T47D (cell line): Measurements from ENCODE around the gene RADIL.

Experiments used
- DNase-seq, 2 experiments: peaks; one replicate each; pipeline versions ENCODE4 v3.0.0 to v3.0.0-alpha.2; 2011 to 2012; ENCODE audit warnings: low read depth in 1 of 2, low spot score in 1 of 2
- JUND ChIP-seq: IDR thresholded peaks from 2 replicates; pipeline ENCODE4 v1.6.1; 2012; ENCODE audit warnings: low read depth
- in situ Hi-C: cut with HindIII; loops from 2 replicates; pipeline ENCODE4 v1.10.0; 2016; ENCODE audit warnings: low sequenced_read_pairs, low pct_unique_long_range_greater_than_20kb

Gene RADIL

DNA sequence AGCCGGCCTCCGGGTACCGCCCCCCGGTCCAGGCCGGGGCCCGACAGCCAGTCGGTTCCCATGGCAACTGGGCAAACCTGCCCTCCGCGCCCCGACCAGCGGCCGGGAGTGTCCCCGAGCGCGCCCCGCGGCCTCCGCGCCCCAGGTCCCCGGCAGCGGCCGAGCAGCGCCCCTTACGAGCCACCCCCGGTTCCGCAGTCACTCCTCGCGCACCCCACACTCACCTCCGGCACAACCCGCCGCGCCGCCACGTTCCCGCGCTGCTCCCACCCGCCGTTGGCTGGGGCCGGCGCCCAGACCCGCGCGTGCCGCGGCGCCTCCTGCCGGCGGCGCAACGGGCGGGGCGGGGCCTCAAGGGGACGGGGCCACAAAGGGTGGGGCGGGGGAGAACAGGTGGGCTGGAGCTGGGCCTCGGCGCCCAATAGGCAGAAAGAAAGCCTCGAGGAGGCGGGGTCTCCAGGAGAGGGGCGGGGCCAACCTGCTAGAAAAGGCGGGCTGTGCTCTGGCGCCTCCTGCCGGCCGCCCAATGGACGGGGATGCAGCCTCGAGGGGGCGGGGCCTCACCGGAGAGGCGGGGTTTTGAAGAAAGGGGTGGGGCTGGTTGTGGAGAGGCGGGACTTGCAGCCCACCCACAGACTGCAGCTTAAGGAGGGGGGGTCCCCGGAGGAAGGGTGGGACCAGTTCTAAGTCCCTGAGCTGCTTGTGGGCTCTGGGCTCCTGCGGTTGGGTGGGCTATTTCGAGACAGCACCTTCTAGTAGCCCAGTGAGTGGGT lies at the start of gene RADIL:
Gene RADIL (minus strand): TSS at position 345 of the 773 bp plus-strand sequence. CDS start 5,577 bp downstream, outside the sequence.
- DNase-seq = peak; percentile 87 to 94

GRCh38 chr7:4931943-4932342 lies 48.4 kb upstream of the RADIL start:
- DNase-seq = peak in 1 of 2 experiments; percentile 57
- in situ Hi-C loops = no loop called here
- no peak for TF ChIP-seq JUND

More for the DNA sequence above, at the start of gene RADIL:
- in situ Hi-C loops = no loop called here
- TF ChIP-seq JUND = no peak

GRCh38 chr7:4929005-4929404 lies 45.5 kb upstream of the RADIL start:
- in situ Hi-C loops = no loop called here
- DNase-seq = no peak
- no peak for TF ChIP-seq JUND

- no peak for TF ChIP-seq JUND
- in situ Hi-C loops = no loop called here
- no peak for DNase-seq
These were observed 44.9 kb upstream of the RADIL start for GRCh38 chr7:4928445-4928844.

DNA sequence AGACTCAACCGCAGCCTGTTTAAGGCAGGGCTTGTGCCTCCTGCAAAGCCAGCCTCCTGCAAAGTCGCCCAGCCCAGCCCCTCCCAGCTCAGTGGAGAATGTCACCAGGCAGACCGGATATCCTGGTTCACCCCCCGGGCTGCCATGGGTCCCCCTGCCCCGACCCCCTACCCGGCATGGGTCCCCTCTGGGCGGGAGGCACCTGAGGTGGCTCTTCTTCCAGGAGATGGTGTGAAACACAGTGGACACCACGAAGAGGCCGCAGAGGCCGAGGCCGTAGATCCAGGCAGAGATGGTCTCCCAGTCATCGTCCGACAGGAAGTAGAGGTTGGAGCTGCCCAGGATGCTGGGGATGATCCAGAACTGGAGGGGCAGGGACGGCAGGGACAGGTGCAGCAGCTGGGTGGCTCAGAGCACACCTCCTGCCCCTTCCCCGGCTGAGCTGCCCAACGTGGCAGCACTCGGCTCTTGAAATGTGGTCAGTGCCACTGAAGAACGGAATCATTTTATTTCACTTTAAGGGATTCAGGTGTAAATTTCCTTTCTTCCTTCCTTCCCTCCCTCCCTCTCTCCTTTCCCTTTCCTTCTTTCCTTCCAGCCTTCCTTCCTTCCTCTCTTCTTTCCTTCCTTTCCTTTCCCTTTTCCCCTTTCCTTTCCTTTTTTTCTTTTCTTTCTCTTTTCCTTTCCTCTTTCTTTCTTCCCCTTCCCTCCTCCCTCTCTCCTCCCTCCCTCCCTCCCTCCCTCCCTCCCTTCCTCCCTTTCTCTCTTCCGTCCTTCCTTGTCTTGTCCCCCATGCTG lies 36.7 kb upstream of the RADIL start:
- in situ Hi-C loops = no loop called here
- DNase-seq = no peak
- TF ChIP-seq JUND = no peak

GRCh38 chr7:4916113-4916512 lies 32.6 kb upstream of the RADIL start:
- in situ Hi-C loops = no loop called here
- DNase-seq = no peak
- no peak for TF ChIP-seq JUND

GRCh38 chr7:4911111-4911828 lies 27.8 kb upstream of the RADIL start:
- DNase-seq = no peak
- TF ChIP-seq JUND = no peak
- in situ Hi-C loops = no loop called here

DNA sequence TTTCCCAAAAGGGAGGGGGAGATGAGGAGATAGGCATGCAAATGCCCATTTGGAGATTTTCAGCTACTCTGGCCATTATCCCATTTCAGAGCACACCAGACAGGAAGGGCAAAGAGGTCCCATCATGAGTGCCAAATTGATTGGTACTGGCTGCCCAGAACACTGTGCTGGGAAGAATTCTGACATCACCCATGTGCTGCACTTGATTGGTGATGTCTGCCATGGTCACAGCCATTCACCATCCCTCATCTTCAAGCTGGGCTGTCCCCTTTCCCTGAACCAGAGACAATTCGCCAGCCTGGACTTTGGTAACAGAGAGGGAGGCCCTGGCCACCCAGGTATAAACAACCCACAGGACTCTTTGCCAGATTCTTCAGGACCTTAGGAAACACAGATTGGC lies 23.2 kb upstream of the RADIL start:
- TF ChIP-seq JUND = no peak
- in situ Hi-C loops = no loop called here
- peak in 1 of 2 experiments; percentile 57 for DNase-seq

- DNase-seq = no peak
- TF ChIP-seq JUND = no peak
- in situ Hi-C loops = no loop called here
These were observed 21.7 kb upstream of the RADIL start for GRCh38 chr7:4905171-4905570.

GRCh38 chr7:4904346-4904745 lies 20.8 kb upstream of the RADIL start:
- no peak for DNase-seq
- in situ Hi-C loops = no loop called here
- no peak for TF ChIP-seq JUND

GRCh38 chr7:4895766-4896165 lies 12.2 kb upstream of the RADIL start:
- no peak for DNase-seq
- no peak for TF ChIP-seq JUND
- in situ Hi-C loops = no loop called here

DNA sequence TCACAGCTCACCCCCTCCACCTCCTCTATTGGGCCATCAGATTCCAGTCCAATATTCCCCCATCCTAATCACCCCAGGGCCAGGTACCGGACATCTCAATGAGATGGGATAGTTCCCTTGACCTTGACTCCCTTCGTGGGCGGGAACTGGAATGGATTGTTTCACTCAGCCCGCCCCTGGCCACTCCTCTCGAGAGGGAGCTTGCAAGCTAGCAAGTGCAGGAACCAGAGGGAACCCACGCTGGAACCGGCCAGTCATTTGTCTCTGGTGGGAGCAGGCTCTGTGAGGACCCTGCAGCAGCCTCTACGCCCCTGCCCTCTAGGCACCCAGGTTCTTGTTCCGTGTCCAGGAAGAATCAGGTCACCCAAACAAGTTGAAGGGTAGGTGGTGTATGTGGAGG lies 11.0 kb upstream of the RADIL start:
- TF ChIP-seq JUND = no peak
- in situ Hi-C loops = no loop called here
- DNase-seq = no peak
